ENCODE data around the gene PF4V1.

GRCh38 chr4:73832651-73833237 lies 20.4 kb upstream of the PF4V1 start:
- TF ChIP-seq POLR2A (IDR thresholded peaks at IDR 0.05) (no peak), CTCF (IDR thresholded peaks at IDR 0.05 in 8 of 11, conservative IDR thresholded peaks at IDR 0.05 in 3 of 11) (no peak), POLR2AphosphoS5 (IDR thresholded peaks at IDR 0.05) (no peak)
